GM10847 (cell line): ENCODE results near the gene ENTPD2.

ENCODE experiments used
- POLR2A ChIP-seq: IDR thresholded peaks from 2 replicates; pipeline ENCODE4 v1.6.1; 2011; ENCODE audit not compliant: insufficient read length; ENCODE audit errors: extremely low read depth

The ENTPD2 gene

DNA sequence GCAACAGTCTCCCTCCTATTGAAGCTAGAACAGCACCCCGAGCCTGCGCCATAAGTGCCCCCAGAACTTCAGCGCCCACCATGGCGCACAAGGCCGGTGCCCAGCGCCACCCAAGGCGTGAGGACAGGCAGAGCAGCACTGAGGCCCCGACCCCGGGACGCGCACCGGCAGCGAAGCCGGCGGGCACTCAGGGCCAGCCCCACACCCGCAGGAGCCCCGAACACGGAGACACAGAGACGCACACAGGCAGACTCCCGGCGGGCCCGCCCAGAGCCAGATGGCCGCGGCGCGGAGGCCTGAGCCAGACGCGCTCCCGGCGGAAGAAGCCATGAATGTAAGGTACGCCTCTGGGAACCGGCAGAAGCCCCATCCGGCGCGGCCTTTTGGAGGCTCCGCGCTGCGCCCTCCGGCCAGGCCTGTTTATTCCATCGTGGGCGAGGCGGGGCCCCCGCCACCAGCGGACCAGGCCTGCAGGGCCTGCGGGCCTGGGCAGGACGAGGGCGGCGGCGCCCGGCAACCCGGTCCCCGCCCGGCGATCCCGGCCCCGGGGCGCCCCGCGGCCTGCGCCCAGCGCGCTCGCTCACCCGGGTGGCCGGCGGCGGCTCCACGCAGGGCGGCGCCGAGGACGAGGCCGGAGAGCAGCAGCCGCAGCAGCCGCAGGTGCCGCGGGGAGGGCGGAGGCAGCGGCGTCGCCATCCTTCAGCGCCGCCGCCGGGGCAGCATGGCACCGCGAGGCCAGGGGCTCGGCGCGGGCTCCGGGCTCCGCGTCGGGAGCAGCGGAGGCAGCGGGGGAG, 8.4 kb downstream of the ENTPD2 start:
- no peak for TF ChIP-seq POLR2A

GRCh38 chr9:137044502-137045177, 9.2 kb downstream of the ENTPD2 start:
- no peak for TF ChIP-seq POLR2A

DNA sequence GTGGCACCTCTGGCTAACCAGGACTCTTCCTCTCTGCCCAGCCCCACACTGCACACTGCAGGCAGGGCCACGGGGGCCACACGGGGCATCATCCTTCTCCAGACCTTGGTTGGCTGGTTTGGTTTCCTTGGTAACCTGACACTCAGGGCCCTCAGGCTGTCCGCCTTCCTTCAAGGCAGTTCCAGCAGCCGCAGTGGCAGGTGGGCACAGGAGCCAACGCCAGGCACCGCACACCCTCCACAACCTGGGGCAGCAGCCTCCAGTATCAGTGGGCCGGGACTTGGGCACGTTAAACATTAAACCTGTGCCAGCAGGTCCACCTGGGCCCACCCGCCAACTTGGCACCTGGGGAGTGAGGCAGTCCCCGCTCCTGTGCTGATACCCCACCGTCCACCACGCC, 9.8 kb downstream of the ENTPD2 start:
- TF ChIP-seq POLR2A = no peak

DNA sequence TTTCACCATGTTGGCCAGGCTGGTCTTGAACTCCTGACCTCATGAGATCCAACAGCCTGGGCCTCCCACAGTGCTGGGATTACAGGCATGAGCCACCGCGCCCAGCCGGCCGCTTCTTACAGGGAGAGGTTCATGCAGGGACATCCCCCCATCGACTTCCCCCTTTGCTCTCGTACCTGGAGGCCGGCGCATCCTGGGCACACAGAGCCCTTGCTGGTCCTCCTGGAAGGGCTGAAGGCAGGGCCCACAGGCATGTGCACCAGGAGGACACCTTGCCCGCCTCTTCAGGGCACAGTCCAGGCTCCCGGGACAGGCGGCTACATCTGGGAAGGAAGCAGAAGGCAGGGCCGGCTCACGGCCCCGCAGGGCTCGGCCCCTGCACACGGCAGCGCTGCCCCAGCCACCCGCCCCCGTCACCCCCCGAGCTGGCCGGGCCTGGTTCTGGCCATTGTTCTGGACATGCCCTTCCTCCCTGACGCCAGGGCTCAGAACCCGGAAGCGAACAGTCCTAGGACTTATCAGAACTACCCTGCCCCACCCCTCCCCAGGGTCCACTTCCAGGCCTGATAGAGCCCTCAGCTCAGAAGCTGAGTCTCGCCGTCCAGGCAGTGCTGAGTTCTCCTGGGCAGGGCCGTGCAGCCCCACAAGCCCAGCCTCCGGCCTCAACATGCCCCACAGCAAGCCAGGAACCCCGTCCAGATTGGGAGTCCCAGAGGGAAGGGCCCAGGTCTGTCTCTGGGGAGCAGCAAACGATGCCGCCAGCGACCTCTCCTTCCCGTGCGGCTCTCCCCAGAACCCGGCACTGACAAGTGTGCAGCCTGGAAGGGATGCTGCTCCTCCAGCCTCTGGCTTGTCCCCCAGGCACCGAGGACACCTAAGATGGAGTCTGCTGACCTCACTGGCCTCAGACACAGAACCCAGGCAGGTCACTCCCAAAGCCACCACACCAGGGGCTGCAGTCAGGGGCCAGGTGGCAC, 10.8 kb downstream of the ENTPD2 start:
- TF ChIP-seq POLR2A = no peak

GRCh38 chr9:137041124-137041523, 12.7 kb downstream of the ENTPD2 start:
- TF ChIP-seq POLR2A = no peak

GRCh38 chr9:137040568-137040967, 13.3 kb downstream of the ENTPD2 start:
- no peak for TF ChIP-seq POLR2A

DNA sequence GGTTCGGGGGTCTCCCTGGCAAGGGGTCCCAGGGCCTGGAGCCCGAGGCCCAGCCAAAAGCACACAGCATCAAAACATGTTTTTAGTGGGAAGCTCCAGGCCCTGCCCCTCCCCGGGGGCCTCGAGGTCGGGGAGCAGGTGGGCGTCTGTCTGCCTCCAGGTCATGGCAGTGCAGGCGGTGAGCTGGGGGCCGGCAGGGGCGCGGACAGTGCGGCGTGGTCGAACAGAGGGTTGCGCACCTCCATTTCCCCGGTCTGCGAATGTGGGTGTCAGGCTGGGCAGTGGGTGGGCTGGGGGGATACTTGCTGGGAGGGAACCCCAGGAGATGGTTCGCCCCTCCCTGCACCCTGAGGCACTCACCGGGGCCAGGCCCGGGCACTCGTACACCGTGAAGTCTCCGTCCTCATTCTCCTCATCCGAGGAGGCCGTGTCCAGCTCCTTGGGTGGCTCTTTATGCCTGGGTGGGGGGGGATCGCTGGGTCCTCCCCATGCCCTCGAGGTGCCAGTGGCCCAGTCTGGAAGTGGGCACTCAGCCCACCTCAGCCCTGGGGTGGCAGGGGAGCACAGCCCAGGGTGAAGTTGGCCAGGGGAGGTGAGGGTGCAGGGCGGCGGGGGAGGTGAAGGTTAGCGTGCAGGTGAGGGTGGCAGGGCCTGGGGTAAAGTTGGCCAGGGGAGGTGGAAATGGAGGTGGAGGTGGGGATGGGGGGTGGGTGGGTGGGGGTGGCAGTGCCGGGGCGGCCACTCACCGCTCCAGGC, 14.1 kb downstream of the ENTPD2 start:
- no peak for TF ChIP-seq POLR2A

GRCh38 chr9:137038916-137039315, 14.9 kb downstream of the ENTPD2 start:
- TF ChIP-seq POLR2A = no peak

DNA sequence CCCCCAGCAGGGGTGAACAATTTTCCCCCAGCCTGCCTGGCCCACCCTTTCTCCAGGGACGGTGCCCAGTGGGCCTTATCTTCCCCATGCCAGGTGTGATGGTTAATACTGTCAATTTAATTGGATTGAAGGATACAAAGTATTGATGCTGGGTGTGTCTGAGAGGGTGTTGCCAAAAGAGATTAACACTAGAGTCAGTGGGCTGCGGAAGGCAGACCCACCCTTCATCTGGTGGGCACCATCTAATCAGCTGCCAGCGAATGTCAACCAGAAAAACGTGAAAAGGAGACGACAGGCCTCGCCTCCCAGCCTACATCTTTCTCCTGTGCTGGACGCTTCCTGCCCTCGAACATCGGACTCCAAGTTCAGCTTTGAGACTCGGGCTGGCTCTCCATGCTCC, 16.4 kb downstream of the ENTPD2 start:
- no peak for TF ChIP-seq POLR2A

DNA sequence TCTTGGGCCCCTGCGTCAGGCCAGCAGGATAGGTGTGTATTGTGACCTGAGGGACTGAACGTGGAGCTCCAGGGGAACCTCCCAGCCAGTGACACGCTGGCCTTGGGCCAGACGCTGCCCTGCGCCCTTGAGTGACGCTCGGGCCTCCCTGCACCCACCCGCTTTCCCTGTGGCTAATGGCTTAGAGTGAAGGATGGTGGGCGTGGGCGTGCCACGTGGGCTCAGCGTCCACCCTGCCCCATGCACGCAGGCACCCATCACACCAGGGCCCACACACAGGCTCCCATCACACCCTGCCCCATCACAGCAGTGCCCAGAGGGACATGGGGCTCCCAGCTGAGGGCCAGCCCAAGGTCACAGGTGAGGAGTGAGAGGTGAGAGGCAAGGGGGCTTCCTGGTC, 16.8 kb downstream of the ENTPD2 start:
- TF ChIP-seq POLR2A = no peak

DNA sequence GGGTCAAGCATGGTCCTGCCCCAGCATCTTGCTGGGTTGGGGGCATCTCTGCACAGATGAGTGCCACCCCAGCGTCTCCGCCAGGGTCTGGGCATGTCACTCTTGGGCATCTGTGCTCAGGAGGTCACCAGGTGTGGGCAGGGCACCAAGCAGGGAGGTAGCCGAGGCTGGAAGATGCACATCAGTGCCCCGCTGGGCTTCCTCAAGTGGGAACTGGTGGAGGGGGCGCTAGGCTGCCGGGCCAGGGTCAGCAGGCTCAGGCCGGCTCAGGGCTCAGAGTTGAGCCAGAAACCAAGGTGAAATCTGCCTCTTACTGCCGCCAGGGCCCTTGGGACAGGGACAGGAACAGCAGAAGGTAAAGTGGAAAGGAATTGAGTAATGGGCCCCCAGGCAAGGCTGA, 17.9 kb downstream of the ENTPD2 start:
- no peak for TF ChIP-seq POLR2A

- no peak for TF ChIP-seq POLR2A
These were observed 18.4 kb downstream of the ENTPD2 start for GRCh38 chr9:137035507-137035834.

GRCh38 chr9:137034709-137035506, 19.0 kb downstream of the ENTPD2 start:
- TF ChIP-seq POLR2A = no peak

DNA sequence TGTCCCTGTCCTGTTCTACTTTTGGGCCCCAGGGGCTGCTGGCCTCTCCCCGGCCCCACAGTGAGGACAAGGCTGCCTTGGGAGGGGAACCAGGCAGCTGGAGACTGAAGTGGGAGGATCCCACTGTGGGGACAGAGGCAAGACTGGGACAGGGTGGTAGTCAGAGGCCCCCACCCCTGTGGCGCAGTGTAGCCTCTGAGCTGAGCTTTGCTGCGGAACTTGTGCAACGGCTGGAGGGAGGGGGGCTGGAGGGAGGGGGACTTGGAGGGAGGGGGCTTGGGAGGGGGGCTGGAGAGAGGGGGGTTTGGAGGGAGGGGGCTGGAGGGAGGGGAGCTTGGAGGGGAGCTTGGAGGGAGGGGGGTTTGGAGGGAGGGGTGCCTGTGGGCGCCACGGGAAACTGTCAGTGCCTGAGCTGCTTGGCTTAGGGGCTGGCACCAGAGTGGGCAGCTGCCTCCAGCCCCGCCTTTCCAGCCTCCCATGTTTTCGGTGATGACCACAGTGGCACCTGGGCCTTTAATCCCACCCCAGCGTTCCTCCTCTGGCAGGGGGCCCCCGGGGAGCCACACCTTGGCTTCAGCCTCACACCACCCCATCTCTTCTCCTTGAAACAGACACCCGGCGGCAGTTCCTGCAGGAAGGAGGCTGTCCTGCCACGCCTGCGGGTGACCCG, 19.7 kb downstream of the ENTPD2 start:
- no peak for TF ChIP-seq POLR2A
